HepG2 (cell line): Measurements from ENCODE around the gene ZNF222. TPM values are rescaled to one million over a fixed set of nuclear protein-coding genes. Genes with fewer than 3 reads are reported as not detected.

Experiments
- ATAC-seq: fragments of 200-7000 bp; cut with Tn5 transposase; 3 replicates; pipeline ENCODE4 v1.9.1; 2020; ENCODE audit warnings: mild to moderate bottlenecking, moderate library complexity
- BruUV-seq: library from RNA; stranded (reverse); fragments of 400-500 nt; replicated peaks from 2 replicates; lab custom pipeline; 2021; lab: Mats Ljungman, UMichigan
- CTCF ChIA-PET: fragments of 300-600 bp; formaldehyde crosslinking; extraction: SDS; loops from one replicate; lab custom pipeline; 2021; ENCODE audit warnings: low total read pairs, inconsistent platforms, low intra/inter-chr PET ratio; lab: Yijun Ruan, JAX
- POLR2A ChIA-PET: fragments of 350-600 bp; sonication (Branson Sonifier 250); formaldehyde crosslinking; loops from one replicate; lab custom pipeline; 2020; ENCODE audit warnings: antibody characterized with exemption, inconsistent platforms; lab: Yijun Ruan, JAX
- DNase-seq: peaks from one replicate; pipeline ENCODE4 v3.0.0-alpha.2; 2015; ENCODE audit warnings: low spot score
- FAIRE-seq: peaks from 3 replicates; lab custom pipeline; 2011; peaks lifted over from hg19 to GRCh38; lab: Jason Lieb, UNC
- H2AFZ ChIP-seq: one replicate; pipeline ENCODE4 v1.6.1; 2011; ENCODE audit warnings: low read length, inconsistent platforms
- H3K27ac ChIP-seq: fragments of 300-600 bp; 3 replicates; pipeline ENCODE4 v1.8.0; 2011; ENCODE audit warnings: mixed run types, mild to moderate bottlenecking, mixed read lengths, low read length, inconsistent platforms; ENCODE audit not compliant: insufficient read depth; ENCODE audit errors: extremely low read length
- H3K27me3 ChIP-seq, 2 experiments: fragments of 200-600 bp in 1 of 2; 2 replicates in 1 of 2; 3 replicates in 1 of 2; pipeline versions ENCODE4 v1.6.0 to v1.8.0; 2011; ENCODE audit warnings: low read length in 2 of 2, mild to moderate bottlenecking in 2 of 2, moderate library complexity in 2 of 2, inconsistent platforms in 1 of 2; ENCODE audit not compliant: insufficient read depth in 2 of 2, control insufficient read depth in 1 of 2
- H3K36me3 ChIP-seq, 2 experiments: fragments of 200-600 bp in 1 of 2; replicated peaks in 1 of 2; 2 replicates in 1 of 2; 3 replicates in 1 of 2; pipeline versions ENCODE4 v1.5.1 to v1.8.0; 2011; ENCODE audit warnings: low read length in 2 of 2, inconsistent platforms in 1 of 2; ENCODE audit not compliant: insufficient read depth in 2 of 2, control insufficient read depth in 1 of 2
- H3K4me1 ChIP-seq: 2 replicates; pipeline ENCODE4 v1.5.1; 2012; ENCODE audit warnings: low read length, inconsistent platforms; ENCODE audit not compliant: insufficient read depth
- H3K4me2 ChIP-seq: 2 replicates; pipeline ENCODE4 v1.6.0; 2011; ENCODE audit warnings: low read depth, low read length, inconsistent platforms
- H3K4me3 ChIP-seq, 3 experiments: fragments of 200-600 bp in 1 of 3; sonication (generic), shearing (Covaris generic) in 1 of 3; replicated peaks in 1 of 3; 2 replicates each; pipeline ENCODE4 v1.5.1; 2011 to 2016; ENCODE audit warnings: low read length in 3 of 3, inconsistent platforms in 2 of 3, low read depth in 2 of 3, mild to moderate bottlenecking in 2 of 3, control low read depth in 1 of 3, mixed read lengths in 1 of 3; ENCODE audit not compliant: insufficient read depth in 1 of 3
- H3K79me2 ChIP-seq: one replicate; pipeline ENCODE4 v1.6.1; 2011; ENCODE audit warnings: low read length, inconsistent platforms; ENCODE audit not compliant: insufficient read depth
- H3K9ac ChIP-seq: 2 replicates; pipeline ENCODE4 v1.6.0; 2011; ENCODE audit warnings: mild to moderate bottlenecking, low read depth, low read length, inconsistent platforms; ENCODE audit not compliant: insufficient read depth
- H3K9me3 ChIP-seq: 2 replicates; pipeline ENCODE4 v1.5.1; 2012; ENCODE audit warnings: mild to moderate bottlenecking, low read length
- H4K20me1 ChIP-seq: 2 replicates; pipeline ENCODE4 v1.6.0; 2011; ENCODE audit warnings: inconsistent platforms, mild to moderate bottlenecking, low read length, moderate library complexity; ENCODE audit not compliant: insufficient read depth
- ASH2L ChIP-seq: fragments of 300-600, 200-600 bp; sonication (generic); IDR thresholded peaks from 2 replicates; pipeline ENCODE4 v1.7.0; 2017; ENCODE audit warnings: low read depth, mild to moderate bottlenecking, moderate library complexity, mixed read lengths, low read length; ENCODE audit not compliant: insufficient read length
- ATF7 ChIP-seq, 2 experiments: fragments of 450-650 bp in 1 of 2; sonication (generic) in 1 of 2; formaldehyde crosslinking in 1 of 2; IDR thresholded peaks; 2 replicates each; pipeline versions ENCODE4 v1.4.0 to v1.6.1; 2016 to 2020; ENCODE audit warnings: antibody characterized with exemption in 1 of 2, mild to moderate bottlenecking in 1 of 2, missing genetic modification reagents in 1 of 2
- CREB1 ChIP-seq, 2 experiments: fragments of 450-650 bp in 1 of 2; IDR thresholded peaks; 2 replicates each; pipeline ENCODE4 v1.6.1; 2016 to 2017; ENCODE audit warnings: control low read depth in 1 of 2, mild to moderate bottlenecking in 1 of 2, missing compliant biosample characterization in 1 of 2, missing genetic modification characterization in 1 of 2
- FOXJ3 ChIP-seq: sonication (generic); formaldehyde crosslinking; IDR thresholded peaks from 2 replicates; pipeline ENCODE4 v1.4.0; 2020; ENCODE audit warnings: missing genetic modification reagents, mild to moderate bottlenecking, borderline replicate concordance
- GATAD1 ChIP-seq: IDR thresholded peaks from 2 replicates; pipeline ENCODE4 v1.6.1; 2016; ENCODE audit warnings: missing genetic modification reagents, missing compliant biosample characterization
- MIER3 ChIP-seq: IDR thresholded peaks from 2 replicates; pipeline ENCODE4 v1.6.1; 2016; ENCODE audit warnings: missing compliant biosample characterization, borderline replicate concordance
- RFXAP ChIP-seq: sonication (generic); formaldehyde crosslinking; IDR thresholded peaks from 2 replicates; pipeline ENCODE4 v1.4.0; 2020; ENCODE audit warnings: missing genetic modification reagents, borderline replicate concordance
- WGBS: methylation state at CpG from one replicate; pipeline ENCODE4 v1.1.6; 2017; ENCODE audit warnings: low lambda C conversion rate; 5-methylcytosine and 5-hydroxymethylcytosine counted together
- in situ Hi-C: cut with HindIII; loops from 2 replicates; pipeline ENCODE4 v1.10.0; 2017; ENCODE audit warnings: low pct_unique_long_range_greater_than_20kb; ENCODE audit not compliant: extremely low pct_ligation_motif_present
- intact Hi-C: fragments of 100-400 bp; cut with micrococcal nuclease; formaldehyde crosslinking; loops from one replicate; pipeline ENCODE4 v1.10.0; 2022; ENCODE audit not compliant: unreplicated experiment
- polyA plus RNA-seq, 8 experiments: library from polyadenylated mRNA; depleted of rRNA in 3 of 8; stranded (reverse) in 7 of 8; unstranded in 1 of 8; fragments of >200 nt; fragmentation: Illumina TruSeq in 4 of 8; extraction: Trizol in 4 of 8; gene quantifications; 2 replicates each; pipeline versions ENCODE4 v1.2.1 to v1.2.3, GENCODE V29; 2011 to 2016; ENCODE audit warnings: low read depth in 4 of 8, missing spikeins in 1 of 8, mixed read lengths in 1 of 8; ENCODE audit not compliant: insufficient read depth in 1 of 8
- total RNA-seq, 5 experiments: library from RNA; depleted of rRNA; stranded (reverse); fragments of >200 nt; fragmentation: Illumina TruSeq; extraction: Trizol; gene quantifications; 2 replicates each; pipeline ENCODE4 v1.2.3, GENCODE V29; 2016; ENCODE audit warnings: low read depth in 1 of 5
- TF ChIP-seq, protein P1 (sequence below): IDR thresholded peaks from 2 replicates; pipeline ENCODE4 v1.6.1; 2016; ENCODE audit warnings: mild to moderate bottlenecking

Gene ZNF222
- total and polyA plus RNA-seq, 2 of the 13 experiments (the other 11 are each of a cell fraction or from before 2014, with no cell fraction given), result 2.2 to 6.2 TPM

DNA sequence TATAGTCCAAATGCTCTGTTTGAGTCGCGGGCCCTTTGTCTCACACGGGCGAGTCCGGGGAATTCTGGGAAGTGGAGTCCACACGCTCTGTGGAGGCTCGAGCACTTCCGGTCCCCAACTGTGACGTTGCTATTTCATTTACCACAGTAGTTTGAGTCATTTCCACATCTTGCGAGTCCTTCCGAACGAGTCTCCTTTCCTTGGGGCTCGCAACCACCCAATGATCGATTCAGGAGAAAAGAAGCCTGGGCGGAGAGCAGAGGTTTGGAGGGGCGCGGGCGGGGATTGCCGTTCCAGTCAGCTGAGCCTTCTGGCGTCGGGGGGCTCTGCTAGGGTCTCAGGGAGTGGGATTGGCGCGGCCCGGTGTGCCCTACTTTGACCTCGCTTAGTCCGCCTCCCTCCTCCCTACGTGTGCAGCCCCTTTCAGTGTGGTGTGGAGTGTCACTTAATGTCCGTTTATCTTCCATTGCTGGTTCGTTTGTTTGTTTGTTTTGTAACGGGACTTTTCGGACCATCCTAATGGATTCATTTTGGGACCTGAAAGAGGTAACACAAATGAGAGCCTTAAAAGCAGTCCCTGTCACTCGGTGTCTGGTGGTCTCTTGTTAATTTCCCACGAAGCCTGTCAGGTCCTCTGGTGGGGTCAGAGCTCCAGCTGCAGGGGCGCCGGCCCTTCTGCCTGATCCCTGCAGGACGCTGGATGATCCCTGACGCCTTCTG, at the start of gene ZNF222 (continued):
- TF ChIP-seq, protein P1, sequence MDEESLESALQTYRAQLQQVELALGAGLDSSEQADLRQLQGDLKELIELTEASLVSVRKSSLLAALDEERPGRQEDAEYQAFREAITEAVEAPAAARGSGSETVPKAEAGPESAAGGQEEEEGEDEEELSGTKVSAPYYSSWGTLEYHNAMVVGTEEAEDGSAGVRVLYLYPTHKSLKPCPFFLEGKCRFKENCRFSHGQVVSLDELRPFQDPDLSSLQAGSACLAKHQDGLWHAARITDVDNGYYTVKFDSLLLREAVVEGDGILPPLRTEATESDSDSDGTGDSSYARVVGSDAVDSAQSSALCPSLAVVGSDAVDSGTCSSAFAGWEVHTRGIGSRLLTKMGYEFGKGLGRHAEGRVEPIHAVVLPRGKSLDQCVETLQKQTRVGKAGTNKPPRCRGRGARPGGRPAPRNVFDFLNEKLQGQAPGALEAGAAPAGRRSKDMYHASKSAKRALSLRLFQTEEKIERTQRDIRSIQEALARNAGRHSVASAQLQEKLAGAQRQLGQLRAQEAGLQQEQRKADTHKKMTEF, result peak; percentile 62; the same call in 1 of the 2 replicates
- 0 out of 2 replicates have a peak, but pooled peaks have one; percentile 39 for TF ChIP-seq RFXAP
- TF ChIP-seq GATAD1 (CRISPR knock-in tag), result peak; percentile 84
- peak; percentile 79 for TF ChIP-seq MIER3 (CRISPR knock-in tag)
- peak; percentile 35 for TF ChIP-seq ASH2L

DNA sequence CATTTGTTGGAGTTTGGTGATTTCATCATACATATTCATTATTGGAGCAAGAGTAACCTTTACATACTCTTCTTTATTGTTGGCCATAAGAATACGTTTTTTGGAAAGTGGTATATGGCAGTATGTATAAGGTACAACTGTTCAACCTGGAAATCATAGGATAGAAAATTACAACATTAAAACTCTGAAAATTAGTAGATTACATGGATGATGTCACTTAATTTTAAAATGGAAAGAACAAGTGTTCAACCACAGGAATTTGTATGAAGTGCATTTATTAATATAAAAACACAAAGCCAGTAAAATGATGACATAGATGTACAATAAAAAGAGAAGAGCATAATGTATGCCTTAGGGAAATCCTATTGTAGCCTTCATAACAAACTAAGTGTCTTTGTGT, 48.4 kb upstream of the ZNF222 start:
- TF ChIP-seq FOXJ3 (CRISPR knock-in tag) (no peak), ATF7 (IDR thresholded peaks at IDR 0.05) (peak; percentile 58), ATF7 (CRISPR knock-in tag; IDR thresholded peaks at IDR 0.05) (no peak), CREB1 (IDR thresholded peaks at IDR 0.05) (no peak), CREB1 (CRISPR knock-in tag; IDR thresholded peaks at IDR 0.05) (no peak)
- TF ChIP-seq, all 625 proteins: peak for 1
- Histone ChIP-seq H3K4me1 (no peaks in the 10 kb centered on the region), H3K36me3 (no peaks in the 10 kb centered on the region), H3K4me3 (no peak overlapping the region), H3K79me2 (no peaks in the 10 kb centered on the region), H4K20me1 (no peaks in the 10 kb centered on the region), H3K9me3 (peaks cover 45% of the 10 kb centered on the region), H3K9ac (no peak overlapping the region), H3K27ac (no peak overlapping the region), H2AFZ (no peak overlapping the region), H3K4me2 (no peak overlapping the region), H3K27me3 (no peaks in the 10 kb centered on the region)
- in situ Hi-C loops, result no loop called here
- POLR2A ChIA-PET, result no interaction called here
- FAIRE-seq (no peak), DNase-seq (no peak), ATAC-seq (no peak)
- CTCF ChIA-PET, result no interaction called here
- no TSS peak for BruUV-seq
- 54% methylated on average over 1 of the region's 1 CpG for WGBS
- intact Hi-C loops, result no loop called here
